GM23248 (cell line): ENCODE results near the gene TMPRSS5. TPM values are rescaled to one million over a fixed set of nuclear protein-coding genes. Genes with fewer than 3 reads are reported as not detected.

Experiments used
- DNase-seq: peaks from one replicate; pipeline ENCODE4 v3.0.0-alpha.2; 2015
- H2AFZ ChIP-seq: fragments of 200-600 bp; sonication (generic); 2 replicates; pipeline ENCODE4 v1.6.1; 2016; ENCODE audit warnings: antibody characterized with exemption
- H3F3A ChIP-seq: fragments of 200-600 bp; sonication (generic); 2 replicates; pipeline ENCODE4 v1.6.1; 2016; ENCODE audit warnings: mild to moderate bottlenecking, antibody characterized with exemption, mixed run types; ENCODE audit not compliant: insufficient read depth
- H3K27ac ChIP-seq: fragments of 200-600 bp; sonication (generic); 2 replicates; pipeline ENCODE4 v1.5.1; 2016; ENCODE audit warnings: mild to moderate bottlenecking
- H3K27me3 ChIP-seq: fragments of 200-600 bp; sonication (generic); replicated peaks from 2 replicates; pipeline ENCODE4 v1.6.1; 2016; ENCODE audit warnings: mild to moderate bottlenecking; ENCODE audit not compliant: insufficient read depth
- H3K36me3 ChIP-seq: fragments of 200-600 bp; sonication (generic); 2 replicates; pipeline ENCODE4 v1.6.1; 2016; ENCODE audit warnings: low read depth, mild to moderate bottlenecking
- H3K4me1 ChIP-seq: fragments of 200-600 bp; sonication (generic); 2 replicates; pipeline ENCODE4 v1.6.1; 2016; ENCODE audit warnings: mild to moderate bottlenecking; ENCODE audit not compliant: insufficient read depth
- H3K4me2 ChIP-seq: fragments of 200-600 bp; sonication (generic); one replicate; pipeline ENCODE4 v1.6.1; 2016; ENCODE audit warnings: mild to moderate bottlenecking; ENCODE audit not compliant: unreplicated experiment
- H3K4me3 ChIP-seq: fragments of 200-600 bp; sonication (generic); 2 replicates; pipeline ENCODE4 v1.5.1; 2016; ENCODE audit warnings: mild to moderate bottlenecking
- H3K79me2 ChIP-seq: fragments of 200-600 bp; sonication (generic); 2 replicates; pipeline ENCODE4 v1.6.1; 2016; ENCODE audit warnings: mild to moderate bottlenecking; ENCODE audit not compliant: insufficient read depth
- H3K9ac ChIP-seq: fragments of 200-600 bp; sonication (generic); 2 replicates; pipeline ENCODE4 v1.6.1; 2016; ENCODE audit warnings: mild to moderate bottlenecking
- H3K9me2 ChIP-seq: fragments of 200-600 bp; sonication (generic); 2 replicates; pipeline ENCODE4 v1.6.1; 2016; ENCODE audit warnings: mixed run types, mild to moderate bottlenecking, moderate library complexity; ENCODE audit not compliant: insufficient read depth
- H3K9me3 ChIP-seq: fragments of 200-600 bp; sonication (generic); one replicate; pipeline ENCODE4 v1.6.1; 2017; ENCODE audit warnings: low read depth
- H4K20me1 ChIP-seq: fragments of 200-600 bp; sonication (generic); 2 replicates; pipeline ENCODE4 v1.6.0; 2016; ENCODE audit not compliant: insufficient read depth
- EZH2 ChIP-seq: fragments of 200-600 bp; sonication (generic); IDR thresholded peaks from 2 replicates; pipeline ENCODE4 v1.6.1; 2018; ENCODE audit warnings: antibody characterized with exemption, mild to moderate bottlenecking; ENCODE audit not compliant: insufficient read depth, poor library complexity, severe bottlenecking
- EZH2phosphoT487 ChIP-seq: fragments of 200-600 bp; sonication (generic); IDR thresholded peaks from 2 replicates; pipeline ENCODE4 v1.6.1; 2018; ENCODE audit warnings: antibody characterized with exemption, moderate library complexity, mild to moderate bottlenecking, low read depth; ENCODE audit not compliant: insufficient read depth
- WGBS, 2 experiments: methylation state at CpG; one replicate each; pipeline ENCODE4 v1.1.6; 2015 to 2017; ENCODE audit warnings: low lambda C conversion rate in 2 of 2, low coverage in 1 of 2; ENCODE audit errors: missing lambda C conversion rate in 2 of 2; 5-methylcytosine and 5-hydroxymethylcytosine counted together
- in situ Hi-C: fragments of 300-500 bp; cut with MboI; formaldehyde crosslinking; loops from 2 replicates; pipeline ENCODE4 v1.15.0; 2020
- polyA plus RNA-seq: library from polyadenylated mRNA; unstranded; fragments of >200 nt; fragmentation: Nextera tagmentation; extraction: Ambion mirVana; gene quantifications from 2 replicates; pipeline ENCODE4 v1.2.1, GENCODE V29; 2016
- total RNA-seq: library from RNA; depleted of rRNA; stranded (reverse); fragments of >200 nt; shearing (Covaris generic); gene quantifications from 2 replicates; pipeline ENCODE4 v1.2.3, GENCODE V29; 2014

Gene TMPRSS5
- total and polyA plus RNA-seq, 2 experiments from 2014 or later = not detected

DNA sequence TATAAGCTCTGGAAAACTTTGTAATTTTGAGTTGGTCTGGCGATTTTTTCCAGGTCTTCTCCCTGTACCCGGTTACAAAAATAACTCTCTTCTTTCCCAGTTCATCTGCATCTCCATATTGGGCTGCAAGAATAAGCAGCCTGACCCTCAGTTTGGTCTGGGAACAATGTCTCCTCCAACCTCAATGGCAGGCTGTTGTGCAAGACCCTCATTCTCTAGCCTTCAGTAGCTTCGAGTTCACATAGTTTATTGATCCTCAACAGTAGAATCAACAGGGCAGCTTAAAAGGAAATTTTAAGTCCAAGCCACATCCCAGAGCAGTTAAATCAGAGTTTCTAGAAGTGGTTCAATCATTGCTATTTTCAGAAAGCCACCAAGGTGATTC, 35.3 kb downstream of the TMPRSS5 start:
- Histone ChIP-seq H4K20me1 (no peaks in the 10 kb centered on the region), H3K4me2 (no peak overlapping the region), H3K79me2 (no peaks in the 10 kb centered on the region), H3K9me2 (no peaks in the 10 kb centered on the region), H3K36me3 (no peaks in the 10 kb centered on the region), H3K4me3 (no peak overlapping the region), H3K9ac (no peak overlapping the region), H3K4me1 (peaks cover 26% of the 10 kb centered on the region), H3K27ac (no peak overlapping the region), H3K27me3 (0 out of 2 replicates have a peak, but pooled peaks cover 6% of the 10 kb centered on the region), H2AFZ (no peak overlapping the region), H3F3A (peaks cover 26% of the 10 kb centered on the region), H3K9me3 (peaks cover 3% of the 10 kb centered on the region)
- TF ChIP-seq EZH2 (no peak), EZH2phosphoT487 (no peak)
- no peak for DNase-seq
- in situ Hi-C loops = no loop called here
- 90 to 96% methylated on average over 3 of the region's 3 CpGs for WGBS, 2 experiments

DNA sequence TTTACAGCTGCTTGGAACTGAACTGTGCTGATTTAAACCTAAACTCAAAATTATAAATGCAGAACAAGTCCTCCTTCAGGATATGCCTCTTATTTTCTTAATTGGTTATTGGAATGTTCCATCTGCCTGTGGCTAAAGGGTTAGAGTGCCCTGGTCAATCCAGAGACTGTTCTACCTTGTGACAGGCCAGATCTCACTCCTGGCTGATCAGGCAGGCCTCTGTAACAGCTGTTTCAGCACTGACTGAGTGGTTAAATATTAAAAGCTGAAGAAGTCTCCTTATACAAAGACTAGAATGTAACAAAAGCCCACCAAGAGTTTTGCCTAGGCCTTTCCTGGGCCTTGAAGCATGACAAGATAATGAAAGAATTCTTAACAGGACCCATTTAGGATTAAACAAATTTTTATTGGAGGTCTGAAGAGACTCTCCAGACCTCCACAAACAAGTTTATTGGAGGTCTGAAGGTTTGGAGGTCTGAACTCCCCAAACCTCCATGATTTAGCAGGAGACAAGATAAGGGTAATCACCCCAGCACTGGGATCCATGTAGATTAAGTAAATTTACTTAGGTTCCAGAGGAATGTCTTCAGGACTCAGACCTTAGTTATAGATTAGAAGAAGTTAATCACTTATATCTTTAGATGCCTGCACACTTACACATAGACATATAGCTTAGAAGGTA, 35.8 kb downstream of the TMPRSS5 start:
- H3K4me1 ChIP-seq = peaks cover 21% of the 10 kb centered on the region

DNA sequence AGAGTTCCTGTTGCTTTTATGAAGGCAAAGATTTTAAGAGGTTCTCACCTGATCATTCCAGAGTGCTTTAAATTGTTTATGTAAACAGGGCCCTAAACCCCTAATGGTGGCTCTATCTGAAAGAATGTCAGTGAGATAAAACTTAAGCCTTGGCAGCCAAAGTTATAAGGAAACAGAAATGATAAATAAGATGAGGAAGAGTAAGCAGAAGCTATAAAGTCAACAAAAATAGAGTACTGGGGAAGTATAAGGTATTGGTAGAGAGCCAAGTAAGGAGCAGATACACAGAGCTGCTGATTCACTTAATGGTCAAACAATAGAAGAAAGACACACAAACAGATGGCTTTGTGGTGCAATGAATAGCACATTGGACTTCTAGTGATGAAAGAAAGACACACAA, 37.9 kb downstream of the TMPRSS5 start:
- Histone ChIP-seq H3K9me2 (no peaks in the 10 kb centered on the region), H3K9ac (no peak overlapping the region), H4K20me1 (no peaks in the 10 kb centered on the region), H3K27me3 (0 out of 2 replicates have a peak, but pooled peaks cover 6% of the 10 kb centered on the region), H3K4me1 (peaks cover 16% of the 10 kb centered on the region), H3K79me2 (no peaks in the 10 kb centered on the region), H3K4me3 (no peak overlapping the region), H3K27ac (no peak overlapping the region), H3K36me3 (no peaks in the 10 kb centered on the region), H3F3A (peaks cover 24% of the 10 kb centered on the region), H3K9me3 (peaks cover 3% of the 10 kb centered on the region), H3K4me2 (no peak overlapping the region), H2AFZ (no peak overlapping the region)
- in situ Hi-C loops = no loop called here
- DNase-seq = peak; percentile 31
- no peak for TF ChIP-seq EZH2phosphoT487
- TF ChIP-seq EZH2 = no peak

More for the DNA sequence above, 35.8 kb downstream of the TMPRSS5 start:
- no peak overlapping the region for H3K9ac ChIP-seq
- H3K9me2 ChIP-seq = no peaks in the 10 kb centered on the region
- peaks cover 3% of the 10 kb centered on the region for H3K9me3 ChIP-seq
- H3K4me3 ChIP-seq = no peak overlapping the region
- H3F3A ChIP-seq = peaks cover 21% of the 10 kb centered on the region
- no peak overlapping the region for H2AFZ ChIP-seq
- H3K36me3 ChIP-seq = no peaks in the 10 kb centered on the region
- no peak for DNase-seq
- TF ChIP-seq EZH2 (no peak), EZH2phosphoT487 (no peak)
- H3K27me3 ChIP-seq = 0 out of 2 replicates have a peak, but pooled peaks cover 6% of the 10 kb centered on the region
- no peak overlapping the region for H3K27ac ChIP-seq
- no peak overlapping the region for H3K4me2 ChIP-seq
- H3K79me2 ChIP-seq = no peaks in the 10 kb centered on the region
- in situ Hi-C loops = no loop called here
- no peaks in the 10 kb centered on the region for H4K20me1 ChIP-seq

DNA sequence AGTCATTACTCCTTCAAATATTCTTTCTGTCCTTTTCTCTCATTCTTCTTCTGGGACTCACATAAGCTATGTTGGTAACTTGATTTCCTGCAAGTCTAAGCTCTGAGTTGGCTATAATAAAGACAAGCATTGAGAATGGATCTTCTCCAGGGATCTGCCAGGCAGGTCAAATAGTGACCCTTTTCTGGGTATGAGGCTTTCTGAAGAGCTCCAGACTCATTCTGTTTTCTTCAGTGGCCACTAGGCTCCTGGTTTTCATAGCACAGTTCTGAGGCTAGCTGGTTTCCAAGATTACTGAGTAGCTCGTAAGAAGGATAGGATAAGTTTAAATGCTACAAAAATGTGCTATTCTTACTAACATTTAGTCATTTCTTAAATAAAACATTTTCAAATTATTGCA, 38.3 kb downstream of the TMPRSS5 start:
- H3K27ac ChIP-seq = no peak overlapping the region
- peaks cover 13% of the 10 kb centered on the region for H3K4me1 ChIP-seq
- no peaks in the 10 kb centered on the region for H3K9me2 ChIP-seq
- no peak overlapping the region for H3K4me2 ChIP-seq
- no peaks in the 10 kb centered on the region for H3K36me3 ChIP-seq
- H3K4me3 ChIP-seq = no peak overlapping the region
- no peak overlapping the region for H2AFZ ChIP-seq
- DNase-seq = peak; percentile 20
- 75 to 82% methylated on average over 1 of the region's 1 CpG for WGBS, 2 experiments
- peaks cover 3% of the 10 kb centered on the region for H3K9me3 ChIP-seq
- TF ChIP-seq EZH2phosphoT487 (no peak), EZH2 (no peak)
- peaks cover 24% of the 10 kb centered on the region for H3F3A ChIP-seq
- no peaks in the 10 kb centered on the region for H4K20me1 ChIP-seq
- H3K27me3 ChIP-seq = 0 out of 2 replicates have a peak, but pooled peaks cover 6% of the 10 kb centered on the region
- in situ Hi-C loops = no loop called here
- no peaks in the 10 kb centered on the region for H3K79me2 ChIP-seq
- no peak overlapping the region for H3K9ac ChIP-seq
